Upper lobe of right lung (tissue), 1 donor: ENCODE data around the gene ADCY2. TPM values are rescaled to one million over a fixed set of nuclear protein-coding genes. Genes with fewer than 3 reads are reported as not detected.

Source experiments
- ATAC-seq: fragments of 200-7000 bp; cut with Tn5 transposase; one replicate; pipeline ENCODE4 v1.9.1; 2020; ENCODE audit warnings: mild to moderate bottlenecking, moderate library complexity
- DNase-seq: peaks from one replicate; pipeline ENCODE4 v3.0.0-alpha.2; 2020
- H3K27ac ChIP-seq: fragments of 200-600 bp; one replicate; pipeline ENCODE4 v1.8.0; 2022
- H3K27me3 ChIP-seq: fragments of 200-600 bp; one replicate; pipeline ENCODE4 v1.8.0; 2022; ENCODE audit warnings: mild to moderate bottlenecking
- H3K36me3 ChIP-seq: fragments of 200-600 bp; one replicate; pipeline ENCODE4 v1.8.0; 2022
- H3K4me1 ChIP-seq: fragments of 200-600 bp; one replicate; pipeline ENCODE4 v1.8.0; 2022
- H3K4me3 ChIP-seq: fragments of 200-600 bp; one replicate; pipeline ENCODE4 v1.8.0; 2022; ENCODE audit warnings: mild to moderate bottlenecking
- H3K9me3 ChIP-seq: fragments of 200-600 bp; one replicate; pipeline ENCODE4 v1.8.0; 2022
- intact Hi-C: fragments of 100-400 bp; cut with DNase I; formaldehyde crosslinking; loops from one replicate; pipeline ENCODE4 v1.11.0; 2022
- total RNA-seq: library from RNA; stranded (reverse); fragmentation: NEBNext Ultra II Directional; extraction: Animal tissue kit (Norgen Biotek cat#: 25700); gene quantifications from one replicate; pipeline ENCODE4 v1.2.1, GENCODE V29; 2021
- TF ChIP-seq, protein P1 (sequence below): fragments of 200-600 bp; IDR thresholded peaks from one replicate; pipeline ENCODE4 v1.8.0; 2022; ENCODE audit warnings: antibody characterized with exemption
- donor health status: DM: no; HTN: yes; CAD: no; lungs with severe emphysema.

The ADCY2 gene
- total RNA-seq, 1 donor from 2014 or later, result 0.17 TPM

DNA sequence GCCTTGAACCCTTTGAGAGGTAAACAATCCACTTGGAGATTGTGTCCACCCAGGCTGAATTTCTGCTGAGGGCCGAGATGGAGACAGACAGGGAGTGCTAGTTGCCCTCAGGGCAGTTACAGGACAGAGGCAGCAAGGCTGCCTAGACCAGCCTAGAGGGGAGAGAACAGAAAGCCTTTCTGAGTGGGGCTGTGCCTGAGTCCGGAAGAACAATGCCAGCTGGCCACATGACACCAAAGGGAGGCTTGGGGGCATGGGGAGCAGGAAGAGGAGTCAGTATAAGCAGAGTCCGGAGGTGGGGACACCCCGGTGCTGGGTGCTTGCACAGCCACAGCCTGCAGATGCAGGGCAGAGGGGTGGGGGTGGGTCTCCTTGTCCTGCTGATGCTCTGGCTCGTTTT, 309.3 kb downstream of the ADCY2 start:
- DNase-seq, result no peak
- H3K27me3 ChIP-seq, result no peaks in the 10 kb centered on the region
- no peak overlapping the region for H3K4me3 ChIP-seq
- TF ChIP-seq, protein P1, sequence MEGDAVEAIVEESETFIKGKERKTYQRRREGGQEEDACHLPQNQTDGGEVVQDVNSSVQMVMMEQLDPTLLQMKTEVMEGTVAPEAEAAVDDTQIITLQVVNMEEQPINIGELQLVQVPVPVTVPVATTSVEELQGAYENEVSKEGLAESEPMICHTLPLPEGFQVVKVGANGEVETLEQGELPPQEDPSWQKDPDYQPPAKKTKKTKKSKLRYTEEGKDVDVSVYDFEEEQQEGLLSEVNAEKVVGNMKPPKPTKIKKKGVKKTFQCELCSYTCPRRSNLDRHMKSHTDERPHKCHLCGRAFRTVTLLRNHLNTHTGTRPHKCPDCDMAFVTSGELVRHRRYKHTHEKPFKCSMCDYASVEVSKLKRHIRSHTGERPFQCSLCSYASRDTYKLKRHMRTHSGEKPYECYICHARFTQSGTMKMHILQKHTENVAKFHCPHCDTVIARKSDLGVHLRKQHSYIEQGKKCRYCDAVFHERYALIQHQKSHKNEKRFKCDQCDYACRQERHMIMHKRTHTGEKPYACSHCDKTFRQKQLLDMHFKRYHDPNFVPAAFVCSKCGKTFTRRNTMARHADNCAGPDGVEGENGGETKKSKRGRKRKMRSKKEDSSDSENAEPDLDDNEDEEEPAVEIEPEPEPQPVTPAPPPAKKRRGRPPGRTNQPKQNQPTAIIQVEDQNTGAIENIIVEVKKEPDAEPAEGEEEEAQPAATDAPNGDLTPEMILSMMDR, result no peak
- H3K27ac ChIP-seq, result no peak overlapping the region
- no peaks in the 10 kb centered on the region for H3K36me3 ChIP-seq
- no peaks in the 10 kb centered on the region for H3K9me3 ChIP-seq
- intact Hi-C loops, result no loop called here
- ATAC-seq, result no peak
- H3K4me1 ChIP-seq, result no peaks in the 10 kb centered on the region

- H3K4me1 ChIP-seq, result no peaks in the 10 kb centered on the region
- H3K9me3 ChIP-seq, result no peaks in the 10 kb centered on the region
- no peaks in the 10 kb centered on the region for H3K27me3 ChIP-seq
- no peak overlapping the region for H3K4me3 ChIP-seq
- no peak for ATAC-seq
- no peaks in the 10 kb centered on the region for H3K36me3 ChIP-seq
- H3K27ac ChIP-seq, result no peak overlapping the region
- TF ChIP-seq, protein P1, result no peak
- no peak for DNase-seq
- intact Hi-C loops, result no loop called here
These were observed 309.8 kb downstream of the ADCY2 start for GRCh38 chr5:7705736-7706135.

DNA sequence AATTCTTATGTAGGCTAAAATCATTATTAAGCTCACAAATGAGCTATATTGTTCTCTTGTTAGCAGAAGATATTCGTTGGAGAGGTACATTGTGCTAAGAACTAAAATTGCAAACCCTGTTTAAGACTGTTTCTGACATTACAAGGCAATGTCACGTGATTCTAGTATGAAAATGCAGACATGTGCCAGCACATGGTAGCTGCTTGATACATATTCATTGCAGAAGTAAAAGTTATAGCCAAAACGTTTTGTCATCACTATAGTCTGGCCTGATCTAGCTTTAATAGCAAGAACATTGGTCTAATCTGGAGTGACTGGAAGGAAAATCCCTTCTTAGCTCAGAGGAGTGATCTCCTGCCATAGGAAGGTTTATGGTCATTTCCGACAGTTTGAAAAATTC, 310.3 kb downstream of the ADCY2 start:
- H3K27me3 ChIP-seq, result no peaks in the 10 kb centered on the region
- TF ChIP-seq, protein P1, result no peak
- no peak overlapping the region for H3K4me3 ChIP-seq
- ATAC-seq, result no peak
- H3K27ac ChIP-seq, result no peak overlapping the region
- intact Hi-C loops, result no loop called here
- H3K36me3 ChIP-seq, result no peaks in the 10 kb centered on the region
- DNase-seq, result no peak
- H3K9me3 ChIP-seq, result no peaks in the 10 kb centered on the region
- H3K4me1 ChIP-seq, result no peaks in the 10 kb centered on the region

DNA sequence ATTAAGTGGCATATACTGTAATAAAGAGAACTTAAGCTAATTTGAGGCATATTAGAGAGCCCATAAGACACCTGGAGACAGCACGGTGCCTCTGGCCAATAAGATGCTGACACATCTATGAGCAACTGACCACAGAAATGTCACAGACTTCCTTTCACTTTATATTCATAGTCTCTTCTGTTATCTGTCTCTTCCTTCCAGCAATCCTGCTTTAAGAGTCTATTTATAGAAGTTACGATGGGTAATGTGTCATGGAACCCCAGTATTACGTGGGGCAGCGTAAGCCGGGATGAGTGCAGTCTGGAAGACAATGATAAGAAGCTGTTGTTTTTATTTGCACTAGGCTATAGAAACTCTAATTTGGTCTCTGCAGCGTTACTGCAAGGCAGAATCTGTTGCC, 318.2 kb downstream of the ADCY2 start:
- H3K27me3 ChIP-seq, result no peaks in the 10 kb centered on the region
- no peak overlapping the region for H3K27ac ChIP-seq
- ATAC-seq (no peak), DNase-seq (no peak)
- H3K4me3 ChIP-seq, result no peak overlapping the region
- TF ChIP-seq, protein P1, result no peak
- H3K4me1 ChIP-seq, result no peaks in the 10 kb centered on the region
- intact Hi-C loops, result no loop called here
- no peaks in the 10 kb centered on the region for H3K36me3 ChIP-seq
- no peaks in the 10 kb centered on the region for H3K9me3 ChIP-seq

DNA sequence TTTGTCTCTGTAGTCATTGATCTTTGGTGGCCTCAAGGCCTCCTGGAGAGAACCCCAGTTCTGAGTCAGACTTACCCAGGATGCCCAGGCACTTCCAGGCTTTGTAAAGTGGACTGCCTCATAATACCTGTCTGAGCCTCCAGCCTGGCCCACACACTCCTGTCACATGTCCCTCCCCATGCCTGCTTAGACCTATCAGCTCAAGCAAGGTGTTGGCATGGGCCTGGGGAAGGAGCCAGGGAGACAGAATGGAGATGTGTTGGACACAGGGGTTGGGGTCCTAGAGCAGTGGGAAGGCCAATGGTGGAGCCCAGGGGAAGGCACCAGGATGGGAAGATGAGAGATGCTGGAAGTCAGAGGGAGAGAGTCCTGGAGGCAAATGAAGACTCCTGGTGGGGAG, 318.8 kb downstream of the ADCY2 start:
- Histone ChIP-seq H3K9me3 (no peaks in the 10 kb centered on the region), H3K4me1 (no peaks in the 10 kb centered on the region), H3K36me3 (no peaks in the 10 kb centered on the region), H3K27ac (no peak overlapping the region), H3K27me3 (no peaks in the 10 kb centered on the region), H3K4me3 (no peak overlapping the region)
- intact Hi-C loops, result no loop called here
- DNase-seq, result no peak
- peak; percentile 26 for ATAC-seq
- TF ChIP-seq, protein P1, result no peak

DNA sequence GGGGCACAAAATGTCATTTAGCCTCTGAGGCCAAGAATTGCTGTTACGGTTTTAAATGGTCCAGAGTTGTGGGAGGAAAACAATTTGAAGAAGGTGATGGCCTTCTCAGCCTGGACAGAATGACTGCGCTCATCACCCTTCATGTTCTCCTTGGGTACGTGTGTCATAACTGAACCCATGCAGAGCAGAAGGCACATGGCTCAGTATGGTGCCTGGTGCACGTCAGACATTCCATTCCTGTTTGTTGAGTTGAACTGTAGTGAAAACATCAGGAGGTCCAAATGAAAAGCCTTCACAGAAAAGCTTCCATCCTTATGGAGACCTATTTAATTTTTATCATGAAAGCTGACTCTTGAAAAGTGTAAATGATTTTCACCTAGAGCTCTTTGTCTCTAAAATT, 321.8 kb downstream of the ADCY2 start:
- DNase-seq, result no peak
- no peaks in the 10 kb centered on the region for H3K4me1 ChIP-seq
- no peak for ATAC-seq
- no peaks in the 10 kb centered on the region for H3K27me3 ChIP-seq
- TF ChIP-seq, protein P1, result no peak
- intact Hi-C loops, result no loop called here
- no peaks in the 10 kb centered on the region for H3K36me3 ChIP-seq
- H3K9me3 ChIP-seq, result no peaks in the 10 kb centered on the region
- H3K4me3 ChIP-seq, result no peak overlapping the region
- H3K27ac ChIP-seq, result no peak overlapping the region
